NCI-H2227 treated with DMSO at 0.1 percent for 48 hours (cell line): Measurements from ENCODE around the gene STRADB.
"Not testable (repeated sequence)": the region's sequence is repeated elsewhere in the genome, so short reads cannot be mapped to it uniquely, and the experiment has no call there.

Experiments used
- DNase-seq: peaks from one replicate; lab custom pipeline; 2025; lab: John Stamatoyannopoulos, UW

The STRADB gene

DNA sequence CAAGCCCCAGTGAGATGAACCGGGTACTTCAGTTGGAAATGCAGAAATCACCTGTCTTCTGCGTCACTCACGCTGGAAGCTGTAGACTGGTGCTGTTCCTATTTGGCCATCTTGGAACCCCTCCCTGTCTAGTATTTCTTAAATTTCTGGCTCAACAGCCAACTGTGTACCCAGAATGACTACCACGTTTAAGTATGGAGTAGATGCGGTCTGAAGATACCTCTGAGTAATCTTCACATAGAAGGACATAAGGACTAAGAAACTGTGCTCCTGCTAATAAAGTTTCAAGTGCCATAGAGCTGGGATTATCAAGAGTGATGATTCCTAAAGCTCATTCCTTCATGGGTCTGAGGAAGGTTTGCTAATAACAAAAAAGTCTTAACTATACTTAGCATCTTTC lies 20.7 kb upstream of the STRADB start:
- DNase-seq: no peak

DNA sequence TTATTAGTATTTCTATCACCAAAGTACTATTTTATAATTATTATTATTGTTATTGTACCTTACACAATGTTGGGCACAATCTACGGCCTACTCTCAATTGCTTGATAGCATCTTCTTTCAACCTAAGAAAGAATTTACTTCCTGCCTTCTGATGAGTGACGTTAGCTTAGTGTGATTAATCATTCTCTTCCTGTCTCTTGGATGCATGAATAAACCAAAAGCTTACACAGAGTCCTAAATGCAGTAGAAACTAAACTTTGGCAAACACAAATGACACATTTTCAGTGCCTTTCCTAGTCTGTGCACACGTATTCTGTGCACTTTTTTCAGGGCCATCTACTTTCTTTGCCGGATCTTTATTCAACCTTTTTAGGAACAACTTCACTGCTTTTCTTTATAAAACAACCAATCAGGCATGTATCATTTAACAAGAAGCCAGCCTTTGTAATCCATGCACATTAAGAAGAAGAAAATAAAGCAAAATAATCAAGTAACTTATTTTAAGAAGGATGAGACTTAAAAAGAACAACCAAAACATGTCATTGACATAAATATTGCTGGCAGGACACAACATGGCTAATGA lies 19.4 kb upstream of the STRADB start:
- DNase-seq: no peak

DNA sequence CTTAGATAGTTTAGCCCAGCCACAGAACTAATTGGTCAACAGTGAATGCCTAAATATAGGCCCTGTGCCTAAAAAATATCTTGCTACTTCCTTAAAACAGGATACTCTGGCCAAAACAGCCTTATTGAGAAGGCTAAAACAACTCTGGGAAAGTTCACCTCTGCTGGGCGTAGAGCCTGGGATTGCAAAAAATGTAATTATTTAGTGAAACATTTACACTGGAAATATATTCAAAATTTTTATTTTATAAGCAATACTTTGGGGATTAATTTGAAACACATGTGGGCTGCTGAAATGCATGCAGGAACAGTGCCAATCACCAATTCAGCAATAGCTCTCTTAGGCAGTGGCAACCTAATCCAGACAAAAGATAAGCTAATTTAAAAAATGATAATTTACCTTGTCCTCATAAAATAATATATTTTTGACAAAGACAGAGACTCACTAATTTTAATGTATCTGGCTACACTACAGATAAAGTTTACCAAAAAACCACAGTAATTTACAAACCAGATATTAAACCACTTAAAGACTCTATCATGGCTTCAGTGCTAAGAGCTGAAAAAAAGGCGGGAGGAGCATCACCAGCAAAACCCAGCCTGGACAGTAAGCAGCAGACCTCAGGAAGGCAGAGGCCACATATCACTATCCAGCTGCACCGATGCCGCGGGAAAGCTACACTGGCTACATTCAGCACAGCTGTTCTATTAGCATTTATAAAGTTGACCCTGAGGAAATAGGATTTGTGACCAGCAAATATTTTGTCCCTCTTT lies 18.7 kb upstream of the STRADB start:
- DNase-seq: no peak

DNA sequence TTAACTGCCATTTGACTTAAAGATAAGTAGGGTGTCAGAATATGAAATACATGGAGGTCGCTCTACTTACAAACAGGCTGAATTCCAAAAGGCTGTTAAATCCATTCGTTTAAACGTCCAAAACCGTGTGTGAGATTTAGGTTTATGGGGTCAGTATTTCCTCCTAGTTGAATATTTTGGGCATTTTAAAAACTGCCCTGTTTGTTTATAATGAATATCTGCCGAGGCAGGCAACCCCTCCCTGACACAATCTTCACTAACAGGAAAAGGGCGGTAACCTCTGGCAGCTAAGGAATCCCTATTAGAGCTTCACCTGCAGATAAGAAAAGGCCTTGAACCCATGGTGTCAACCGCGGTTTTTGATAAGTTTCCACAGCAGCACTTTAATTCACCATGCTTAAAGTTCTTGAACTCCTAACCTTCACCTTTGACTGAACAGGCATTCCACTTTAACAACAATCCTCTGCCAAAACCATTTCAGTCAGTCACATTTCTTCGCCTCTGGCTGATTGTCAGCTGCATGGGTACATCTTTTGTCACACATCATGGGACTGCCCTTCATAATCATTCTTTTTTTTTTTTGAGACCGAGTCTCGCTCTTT lies 18.0 kb upstream of the STRADB start:
- no peak for DNase-seq

DNA sequence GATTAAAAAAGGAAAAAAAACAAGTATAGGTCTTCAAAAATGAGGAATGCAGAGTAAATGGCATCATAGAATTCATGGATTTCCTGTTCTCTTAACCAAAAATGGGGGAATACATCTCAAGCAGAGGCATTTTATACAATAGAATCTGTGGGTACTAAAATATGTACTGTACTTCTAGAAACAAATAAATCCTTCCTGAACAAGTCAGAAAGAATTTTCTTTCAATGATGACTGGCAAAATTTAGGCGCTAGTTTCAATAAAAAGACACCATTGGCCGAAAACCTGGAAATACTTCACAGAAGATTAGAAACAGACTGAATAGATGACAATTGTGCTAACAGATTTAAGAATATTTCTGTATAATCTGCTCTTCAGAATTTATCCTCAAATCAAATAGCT lies 15.4 kb upstream of the STRADB start:
- DNase-seq: no peak

GRCh38 chr2:201439336-201439922 lies 12.1 kb upstream of the STRADB start:
- not testable (repeated sequence) for DNase-seq

- no peak for DNase-seq
Observed at GRCh38 chr2:201440182-201440581, 11.4 kb upstream of the STRADB start.

DNA sequence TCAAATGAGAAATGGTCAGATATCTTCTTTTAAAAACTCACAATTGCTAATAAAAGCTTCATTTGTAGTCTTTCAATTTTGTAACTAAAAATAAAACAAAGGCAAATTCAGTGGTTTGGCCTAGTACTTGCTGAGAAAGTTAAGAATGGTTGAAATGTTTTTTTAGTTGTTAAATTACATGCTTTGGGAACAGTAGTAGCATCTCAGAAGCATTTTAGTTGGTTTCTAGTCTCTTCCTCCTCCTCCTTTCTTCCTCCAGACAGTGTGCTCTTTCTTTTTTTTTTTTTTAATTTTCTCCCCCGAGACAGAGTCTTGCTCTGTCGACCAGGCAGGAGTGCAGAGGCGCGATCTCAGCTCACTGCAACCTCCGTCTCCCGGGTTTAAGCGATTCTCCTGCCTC lies 10.1 kb upstream of the STRADB start:
- no peak for DNase-seq

DNA sequence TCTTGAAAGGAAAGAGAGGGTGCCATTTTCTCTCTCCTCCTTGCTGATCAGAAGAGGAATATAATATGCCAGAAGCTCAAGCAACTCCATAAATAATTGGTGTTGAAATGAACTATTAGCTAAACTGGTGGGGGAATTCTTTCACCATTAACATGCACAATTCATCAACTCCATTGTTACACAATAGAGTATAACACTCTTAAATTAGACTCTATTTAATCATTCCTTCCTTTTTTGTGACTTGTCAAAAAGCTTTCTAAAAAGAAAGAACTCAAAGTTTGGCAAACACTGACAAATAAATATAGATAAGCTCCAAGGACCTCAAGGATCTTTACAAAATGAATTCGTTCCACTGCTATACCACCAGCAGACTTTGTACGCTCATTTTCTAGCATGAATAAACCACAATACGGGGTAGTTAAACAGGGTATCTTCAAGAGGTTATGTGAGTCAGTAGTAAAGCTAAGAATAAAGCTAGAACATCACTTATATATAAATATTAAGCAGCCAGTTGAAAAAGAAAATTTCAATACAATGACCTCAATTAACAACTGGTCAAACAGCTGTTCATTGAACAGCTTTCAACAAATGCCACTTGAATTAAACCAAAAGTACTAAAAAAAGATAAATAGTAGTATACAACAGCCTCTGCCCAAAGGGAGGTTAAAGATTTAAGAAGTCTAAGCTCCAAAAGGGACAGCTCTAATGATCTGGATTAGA lies 6.6 kb upstream of the STRADB start:
- DNase-seq: no peak

DNA sequence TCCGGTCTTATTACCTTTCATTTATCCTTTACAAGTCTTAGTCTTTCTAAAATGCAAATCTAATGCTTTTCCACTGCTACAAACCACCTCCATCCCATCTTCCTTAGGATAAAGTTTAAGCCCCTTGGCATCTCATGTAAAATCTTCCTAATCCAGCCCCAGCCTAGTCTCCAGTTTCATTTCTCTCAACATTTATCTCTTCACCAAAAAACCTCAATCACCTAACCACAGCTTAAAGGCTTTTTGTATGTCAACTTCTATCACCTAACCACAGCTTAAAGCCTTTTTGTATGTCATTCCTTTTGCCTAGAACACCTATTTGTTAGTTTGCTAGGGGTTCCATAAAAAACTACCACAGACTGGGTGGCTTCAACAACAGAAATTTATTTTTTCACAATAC lies 4.5 kb upstream of the STRADB start:
- DNase-seq: no peak

GRCh38 chr2:201448061-201448460 lies 3.5 kb upstream of the STRADB start:
- no peak for DNase-seq

DNA sequence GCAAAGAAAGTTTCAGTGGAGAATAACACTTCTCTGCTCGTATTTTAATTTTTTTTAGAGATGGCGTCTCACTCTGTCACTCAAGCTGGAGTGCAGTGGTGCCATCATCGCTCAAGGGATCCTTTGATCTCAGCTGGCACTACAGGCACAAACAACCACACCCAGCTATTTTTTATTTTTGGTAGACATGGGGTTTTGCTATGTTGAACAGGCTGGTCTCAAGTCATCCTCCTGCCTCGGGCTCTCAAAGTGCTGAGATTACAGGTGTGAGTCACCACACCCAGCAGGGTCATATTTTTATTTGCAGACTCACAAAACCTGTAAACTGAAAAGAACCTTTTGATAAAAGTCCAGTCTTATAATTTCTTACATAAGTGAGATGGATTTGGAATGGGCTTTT lies 2.8 kb upstream of the STRADB start:
- DNase-seq: no peak

DNA sequence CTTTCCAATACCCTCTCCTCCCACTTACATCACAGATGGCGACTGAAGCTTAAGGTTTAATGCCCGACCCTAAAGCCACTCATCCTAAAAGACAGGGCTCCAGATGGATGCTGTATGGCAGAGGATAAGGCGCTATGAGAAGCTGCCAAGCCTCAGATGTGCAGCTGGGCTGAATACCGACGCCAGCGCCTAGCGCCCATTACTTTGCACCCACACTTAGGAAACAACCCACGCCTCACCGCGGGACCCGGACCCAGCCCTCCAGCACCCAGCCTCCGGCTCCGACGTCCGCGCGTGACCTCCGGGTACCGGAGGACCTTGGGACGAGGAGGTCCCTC lies 617 bp upstream of the STRADB start:
- DNase-seq: peak; percentile 75

DNA sequence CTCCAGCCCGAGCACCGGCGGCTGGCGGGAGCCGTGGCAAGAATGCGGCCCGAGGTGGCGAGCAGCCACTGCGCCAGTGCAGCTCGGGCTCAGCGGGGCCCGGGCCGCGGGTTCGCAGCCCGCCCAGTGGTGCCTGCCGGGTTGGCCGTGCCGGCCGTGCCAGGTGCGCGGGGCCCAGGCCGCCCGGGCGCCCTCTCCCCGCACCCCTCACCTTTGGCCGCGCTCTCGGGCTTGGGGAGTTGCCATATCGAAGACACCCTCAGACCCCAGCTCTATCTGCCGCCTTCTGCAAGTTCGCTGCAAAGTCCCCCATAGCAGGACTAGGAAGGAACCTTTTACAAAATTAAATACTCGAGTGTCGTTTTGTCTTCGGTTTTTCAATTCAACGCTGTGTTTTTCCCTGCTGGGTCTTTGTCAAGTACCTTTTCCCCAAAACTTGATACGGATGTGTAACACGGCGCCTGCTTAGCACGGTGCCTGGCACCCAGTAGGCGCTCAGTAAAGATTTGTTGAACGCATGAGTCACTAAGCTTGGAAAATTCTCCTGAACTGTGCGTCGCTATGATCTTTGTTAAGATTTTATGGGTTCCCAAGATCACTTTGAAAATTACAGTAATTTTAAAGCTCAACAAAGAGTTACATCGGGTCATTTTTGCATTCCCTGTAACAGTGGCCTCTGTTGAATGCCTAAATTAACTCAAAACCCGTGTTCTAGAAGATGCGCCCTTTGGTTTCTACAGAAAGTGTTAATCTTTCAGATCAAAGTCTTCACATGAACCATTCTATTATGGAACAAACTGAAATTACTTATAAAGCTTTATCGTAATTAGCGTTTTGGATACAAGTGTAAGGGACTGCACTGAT lies 750 bp downstream of the STRADB start:
- DNase-seq: peak; percentile 84

DNA sequence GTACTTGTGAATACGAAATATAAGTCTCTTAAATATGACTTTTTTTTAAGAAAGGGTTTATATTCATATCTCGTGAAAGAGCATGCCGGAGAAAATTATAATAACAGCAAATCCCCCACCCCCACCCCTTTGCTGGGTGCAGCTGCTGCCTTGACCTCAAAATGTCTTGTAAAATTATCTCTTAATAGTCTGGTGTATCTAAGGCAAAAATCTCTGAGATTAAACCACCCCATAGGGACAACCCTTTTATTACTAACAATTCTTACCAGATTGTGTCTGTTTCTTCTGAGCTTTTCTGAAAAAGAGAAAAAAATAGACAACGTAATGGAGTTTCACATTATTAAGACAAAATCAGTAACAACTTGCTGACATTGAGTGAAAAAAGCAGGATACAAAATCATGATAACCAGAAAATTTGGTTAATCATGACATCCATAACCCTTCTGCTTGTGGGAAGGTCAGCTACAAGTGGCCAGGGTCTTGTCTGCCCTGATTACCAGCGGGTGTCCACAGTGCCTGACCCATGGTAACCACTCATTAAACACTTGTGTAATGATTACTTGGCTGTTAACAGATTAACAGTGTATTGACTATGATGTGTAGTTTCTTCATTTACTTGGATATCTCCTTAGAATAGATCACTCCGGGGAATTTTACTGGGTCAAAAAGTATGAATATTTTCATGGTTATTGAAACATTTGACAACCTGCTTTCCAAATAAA lies 1.5 kb downstream of the STRADB start:
- DNase-seq: peak; percentile 84

GRCh38 chr2:201458381-201458780 lies 6.8 kb downstream of the STRADB start:
- no peak for DNase-seq

DNA sequence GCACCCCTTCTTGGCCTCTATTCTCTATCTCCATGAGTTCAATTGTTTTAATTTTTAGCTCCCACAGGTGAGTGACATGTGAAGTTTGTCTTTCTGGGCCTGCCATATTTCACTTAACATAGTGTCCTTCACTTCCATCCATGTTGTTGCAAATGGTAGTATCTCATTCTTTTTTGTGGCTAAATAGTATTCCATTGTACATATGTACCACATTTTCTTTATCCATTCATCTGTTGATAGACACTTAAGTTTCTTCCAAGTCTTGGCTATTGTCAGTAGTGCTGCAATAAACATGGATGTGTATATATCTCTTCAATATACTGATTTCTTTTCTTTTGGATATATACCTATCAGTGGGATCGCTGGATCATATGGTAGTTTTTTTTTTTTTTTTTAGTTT lies 9.0 kb downstream of the STRADB start:
- no peak for DNase-seq

DNA sequence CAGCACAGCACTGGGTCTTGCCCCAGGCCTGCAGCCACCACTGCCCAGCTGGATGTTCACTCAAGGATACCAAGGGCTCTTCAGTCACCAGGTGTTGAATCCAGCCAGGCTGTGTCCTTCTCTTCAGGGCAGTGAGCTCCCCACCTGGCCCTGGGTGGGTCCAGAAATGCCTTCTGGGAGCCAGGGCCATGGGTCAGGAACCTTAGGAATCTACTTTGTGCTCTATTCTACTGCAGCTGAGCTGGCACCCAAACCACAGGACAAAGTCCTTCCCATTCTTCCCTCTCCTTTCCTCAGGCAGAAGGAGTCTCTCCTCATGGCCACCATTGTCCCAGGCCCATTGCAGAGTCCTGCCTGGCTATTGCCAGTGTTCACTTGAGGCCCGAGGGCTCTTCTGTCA lies 13.0 kb downstream of the STRADB start:
- DNase-seq: no peak

DNA sequence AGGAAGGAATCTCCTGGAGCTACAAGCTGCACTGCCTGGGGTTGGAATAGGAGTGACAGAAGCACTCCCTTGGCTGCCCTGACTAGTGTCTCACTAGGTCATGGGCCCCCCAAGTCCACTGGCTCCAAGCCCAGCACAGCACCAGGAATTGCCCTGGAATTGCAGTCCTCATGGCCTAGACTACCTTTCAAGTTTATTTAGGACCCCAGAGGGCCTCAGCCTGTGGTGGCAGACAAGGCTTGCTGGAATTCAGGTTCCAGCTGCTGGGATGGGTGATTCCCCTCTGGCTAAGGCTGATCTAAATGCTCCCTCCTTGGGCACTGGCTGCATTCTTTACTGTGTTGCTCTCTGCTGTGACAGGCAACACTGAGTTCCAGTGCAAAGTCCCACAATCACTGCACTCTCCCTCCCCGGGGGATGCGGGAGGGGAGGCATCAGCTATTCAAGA lies 14.0 kb downstream of the STRADB start:
- DNase-seq: no peak

GRCh38 chr2:201466050-201466675 lies 14.6 kb downstream of the STRADB start:
- no peak for DNase-seq
